ENCODE measurements around the gene EPB42.
"Not testable (repeated sequence)": the region's sequence is repeated elsewhere in the genome, so short reads cannot be mapped to it uniquely, and the experiment has no call there.

- not testable (repeated sequence) for TF ChIP-seq CTCF (conservative IDR thresholded peaks at IDR 0.05); ZFX (IDR thresholded peaks at IDR 0.05)
Observed at GRCh38 chr15:43177147-43177546, 43.7 kb downstream of the EPB42 start.

Measured in C4-2B (cell line).